Stimulated activated CD4-positive, alpha-beta T cell treated with anti-CD3 and anti-CD28 coated beads, Interleukin-12 subunit alpha, Interleukin-12 subunit beta, amount 100 ng/mL, for 48 hours (primary cell): ENCODE measurements around the gene EHBP1.
A peak's percentile ranks its signal among the peaks of the same experiment; 100 is the strongest.

Experiments
- DNase-seq, 3 donors: peaks; one replicate each; pipeline ENCODE4 v3.0.0-alpha.2; 2020; ENCODE audit warnings: low read depth in 2 of 3, low spot score in 1 of 3

EHBP1 gene

GRCh38 chr2:62705007-62705829 lies at the start of gene EHBP1:
TSS of gene EHBP1 (plus strand) at chr2:62705713. CDS start at chr2:62707192, 1,479 bp downstream.
- peak; percentile 96 to 98 (median 96) for DNase-seq

GRCh38 chr2:62657783-62658182 lies 47.7 kb upstream of the EHBP1 start:
- DNase-seq, result no peak

- DNase-seq, result no peak
Observed at GRCh38 chr2:62658891-62659290, 46.6 kb upstream of the EHBP1 start.

GRCh38 chr2:62660087-62660486 lies 45.4 kb upstream of the EHBP1 start:
- no peak for DNase-seq

- DNase-seq, result no peak
Observed at GRCh38 chr2:62660582-62661262, 44.8 kb upstream of the EHBP1 start.

- DNase-seq, result no peak
Observed at GRCh38 chr2:62661263-62661635, 44.3 kb upstream of the EHBP1 start.

GRCh38 chr2:62662131-62662530 lies 43.4 kb upstream of the EHBP1 start:
- DNase-seq, result no peak

- no peak for DNase-seq
Observed at GRCh38 chr2:62662554-62662953, 43.0 kb upstream of the EHBP1 start.

GRCh38 chr2:62663411-62663810 lies 42.1 kb upstream of the EHBP1 start:
- no peak for DNase-seq

GRCh38 chr2:62663920-62664795 lies 41.4 kb upstream of the EHBP1 start:
- no peak for DNase-seq

GRCh38 chr2:62665446-62665845 lies 40.1 kb upstream of the EHBP1 start:
- DNase-seq, result no peak

GRCh38 chr2:62669180-62669579 lies 36.3 kb upstream of the EHBP1 start:
- DNase-seq, result no peak

- DNase-seq, result no peak
Observed at GRCh38 chr2:62672601-62673000, 32.9 kb upstream of the EHBP1 start.

- no peak for DNase-seq
Observed at GRCh38 chr2:62675062-62675461, 30.5 kb upstream of the EHBP1 start.

- DNase-seq, result no peak
Observed at GRCh38 chr2:62685256-62685655, 20.3 kb upstream of the EHBP1 start.

- no peak for DNase-seq
Observed at GRCh38 chr2:62686012-62686685, 19.4 kb upstream of the EHBP1 start.

- DNase-seq, result no peak
Observed at GRCh38 chr2:62687636-62688035, 17.9 kb upstream of the EHBP1 start.

GRCh38 chr2:62688771-62689170 lies 16.7 kb upstream of the EHBP1 start:
- no peak for DNase-seq

- no peak for DNase-seq
Observed at GRCh38 chr2:62691186-62691585, 14.3 kb upstream of the EHBP1 start.

- DNase-seq, result no peak
Observed at GRCh38 chr2:62692225-62692624, 13.3 kb upstream of the EHBP1 start.

GRCh38 chr2:62698653-62699052 lies 6.9 kb upstream of the EHBP1 start:
- DNase-seq, result no peak
